HL-60 (cell line): Measurements from ENCODE around the gene ASIP.

Experiments
- CTCF ChIP-seq: IDR thresholded peaks from one replicate; pipeline ENCODE4 v1.5.1; 2011; ENCODE audit warnings: low read length, control low read depth, inconsistent platforms; ENCODE audit not compliant: insufficient read depth
- POLR2AphosphoS5 ChIP-seq: IDR thresholded peaks from 2 replicates; pipeline ENCODE4 v1.6.1; 2012; ENCODE audit warnings: low read depth

GRCh38 chr20:34251619-34252018 is 10.4 kb downstream of the ASIP start:
- TF ChIP-seq POLR2AphosphoS5 (no peak), CTCF (no peak)
